SK-N-MC (cell line): ENCODE results near the gene ANKRD13B.

Experiments
- EZH2 ChIP-seq: fragments of 200-600 bp; sonication (generic); IDR thresholded peaks from one replicate; pipeline ENCODE4 v1.6.1; 2017; ENCODE audit warnings: antibody characterized with exemption
- FOXP2 ChIP-seq: optimal IDR thresholded peaks from 2 replicates; pipeline ENCODE3; 2011; ENCODE audit warnings: mild to moderate bottlenecking, moderate library complexity; ENCODE audit not compliant: insufficient read depth; ENCODE audit errors: extremely low read length, control extremely low read depth
- POLR2AphosphoS5 ChIP-seq: IDR thresholded peaks from 2 replicates; pipeline ENCODE4 v1.6.1; 2012; ENCODE audit warnings: mild to moderate bottlenecking, low read depth, low read length, borderline replicate concordance

DNA sequence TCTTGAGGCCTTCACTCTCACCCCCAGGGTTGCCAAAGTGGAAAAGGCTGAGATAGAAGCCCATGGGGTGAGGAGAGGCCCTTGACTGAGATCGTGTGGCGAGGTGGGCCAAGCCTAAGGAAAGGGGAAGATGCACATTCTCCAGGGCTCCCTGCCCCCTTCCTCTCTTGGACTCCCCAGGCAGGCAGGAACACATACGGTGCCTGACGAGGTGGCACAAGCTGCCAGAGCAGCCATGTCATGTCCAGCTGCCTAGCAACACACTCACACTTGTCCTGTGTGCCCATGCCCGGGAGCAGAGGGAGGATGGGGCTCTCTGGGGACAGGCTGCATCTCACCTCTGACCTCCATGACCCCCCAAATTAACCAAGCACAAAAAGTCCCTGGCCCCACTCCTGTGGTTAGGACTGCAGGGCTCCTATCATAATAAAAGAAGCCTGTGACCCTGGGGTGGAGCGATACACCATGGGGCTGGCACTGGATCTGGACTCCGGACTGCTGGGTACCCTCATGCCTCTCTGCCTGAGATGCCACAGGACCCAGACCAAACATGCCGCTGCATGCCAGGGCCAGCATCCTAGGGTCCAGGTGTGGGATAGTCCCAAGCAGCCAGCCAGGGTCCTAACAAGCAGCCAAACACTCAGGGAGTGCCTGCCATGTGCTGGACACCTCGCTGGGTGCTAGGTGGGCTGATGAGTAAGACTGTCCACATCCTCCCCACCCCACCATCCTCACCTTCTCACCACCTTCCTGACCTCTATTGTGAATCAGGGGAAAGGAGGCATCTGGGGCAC lies 6.1 kb upstream of the ANKRD13B start:
- TF ChIP-seq EZH2 (no peak), POLR2AphosphoS5 (no peak), FOXP2 (no peak)
